Sigmoid colon (tissue), 4 donors: ENCODE data around the gene PXK.

Experiments used
- POLR2AphosphoS5 ChIP-seq, 4 donors: sonication (generic); formaldehyde crosslinking; IDR thresholded peaks; one replicate each; pipeline ENCODE4 v1.6.1; 2017; ENCODE audit warnings: antibody characterized with exemption in 4 of 4
- TF ChIP-seq, protein P1 (sequence below), 4 experiments: fragments of 450-650 bp in 3 of 4; fragments of 200-600 bp in 1 of 4; IDR thresholded peaks; one replicate each; pipeline ENCODE4 v1.5.1; 2016 to 2019; ENCODE audit warnings: antibody characterized with exemption in 4 of 4, mild to moderate bottlenecking in 3 of 4, moderate library complexity in 2 of 4

DNA sequence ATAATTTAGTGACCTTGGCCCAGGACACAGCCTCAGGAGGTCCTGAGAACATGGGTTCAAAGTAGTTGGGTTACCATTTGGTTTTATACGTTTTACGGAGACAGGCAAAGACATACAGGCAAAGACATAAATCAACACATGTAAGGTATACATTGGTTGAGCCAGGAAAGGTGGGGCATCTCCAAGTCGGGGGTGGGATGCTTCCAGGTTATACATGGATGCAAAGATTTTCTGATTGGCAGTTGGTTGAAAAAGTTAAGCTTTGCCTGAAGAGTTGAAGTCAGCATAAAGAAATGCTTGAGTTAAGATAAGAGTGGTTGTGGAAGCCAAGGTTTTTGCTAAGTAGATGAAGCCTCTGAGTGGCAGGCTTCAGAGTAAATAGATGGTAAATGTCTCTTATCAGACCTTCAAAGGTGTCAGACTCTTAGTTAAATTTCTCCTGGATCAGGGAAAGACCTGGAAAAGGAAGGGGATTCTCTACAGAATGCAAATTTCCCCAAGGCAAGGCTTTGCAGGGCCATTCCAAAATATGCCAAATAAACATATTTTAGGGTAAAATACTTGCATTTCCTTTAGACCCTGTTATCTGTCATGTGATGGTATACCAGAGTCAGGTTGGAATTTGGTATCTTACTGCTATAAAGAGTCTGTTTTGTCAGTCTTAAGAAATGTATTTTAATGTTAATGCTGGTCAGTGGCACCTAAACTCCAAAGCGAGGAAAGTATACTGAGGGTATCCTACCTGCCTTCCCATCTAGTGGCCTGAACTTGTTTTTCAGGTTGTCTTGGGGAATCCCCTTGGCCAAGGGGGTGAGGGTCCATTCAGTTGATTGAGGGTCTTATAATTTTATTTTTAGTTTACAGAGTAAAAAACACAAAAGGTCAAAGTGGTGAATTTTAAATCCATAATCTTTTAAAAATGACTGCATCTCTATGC lies 109.1 kb downstream of the PXK start:
- TF ChIP-seq, protein P1, sequence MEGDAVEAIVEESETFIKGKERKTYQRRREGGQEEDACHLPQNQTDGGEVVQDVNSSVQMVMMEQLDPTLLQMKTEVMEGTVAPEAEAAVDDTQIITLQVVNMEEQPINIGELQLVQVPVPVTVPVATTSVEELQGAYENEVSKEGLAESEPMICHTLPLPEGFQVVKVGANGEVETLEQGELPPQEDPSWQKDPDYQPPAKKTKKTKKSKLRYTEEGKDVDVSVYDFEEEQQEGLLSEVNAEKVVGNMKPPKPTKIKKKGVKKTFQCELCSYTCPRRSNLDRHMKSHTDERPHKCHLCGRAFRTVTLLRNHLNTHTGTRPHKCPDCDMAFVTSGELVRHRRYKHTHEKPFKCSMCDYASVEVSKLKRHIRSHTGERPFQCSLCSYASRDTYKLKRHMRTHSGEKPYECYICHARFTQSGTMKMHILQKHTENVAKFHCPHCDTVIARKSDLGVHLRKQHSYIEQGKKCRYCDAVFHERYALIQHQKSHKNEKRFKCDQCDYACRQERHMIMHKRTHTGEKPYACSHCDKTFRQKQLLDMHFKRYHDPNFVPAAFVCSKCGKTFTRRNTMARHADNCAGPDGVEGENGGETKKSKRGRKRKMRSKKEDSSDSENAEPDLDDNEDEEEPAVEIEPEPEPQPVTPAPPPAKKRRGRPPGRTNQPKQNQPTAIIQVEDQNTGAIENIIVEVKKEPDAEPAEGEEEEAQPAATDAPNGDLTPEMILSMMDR (IDR thresholded peaks at IDR 0.05), result no peak
- no peak for TF ChIP-seq POLR2AphosphoS5 (IDR thresholded peaks at IDR 0.05)
